Spleen (tissue), 11 donors: ENCODE measurements around the gene ZNF174. TPM values are rescaled to one million over a fixed set of nuclear protein-coding genes. Genes with fewer than 3 reads are reported as not detected.

Experiments used
- DNase-seq: peaks from one replicate; pipeline ENCODE4 v3.0.0-alpha.2; 2020
- H3K27ac ChIP-seq, 8 donors: fragments of 200-600 bp; sonication (generic) in 7 of 8; 1 replicate in 4 of 8; 2 replicates in 4 of 8; pipeline versions ENCODE4 v1.5.0 to v1.8.0; 2016 to 2021; ENCODE audit warnings: inconsistent platforms in 4 of 8, mild to moderate bottlenecking in 4 of 8, moderate library complexity in 1 of 8
- H3K27me3 ChIP-seq, 7 donors: fragments of 200-600 bp; sonication (generic) in 6 of 7; replicated peaks in 1 of 7; 1 replicate in 4 of 7; 2 replicates in 3 of 7; pipeline versions ENCODE4 v1.5.0 to v1.8.0; 2016 to 2021; ENCODE audit warnings: inconsistent platforms in 3 of 7, mild to moderate bottlenecking in 1 of 7
- H3K36me3 ChIP-seq, 6 donors: fragments of 200-600 bp; sonication (generic) in 5 of 6; 1 replicate in 4 of 6; 2 replicates in 2 of 6; pipeline versions ENCODE4 v1.5.0 to v1.8.0; 2016 to 2021; ENCODE audit warnings: inconsistent platforms in 2 of 6
- H3K4me1 ChIP-seq, 6 donors: fragments of 200-600 bp; sonication (generic) in 5 of 6; 1 replicate in 3 of 6; 2 replicates in 3 of 6; pipeline versions ENCODE4 v1.5.0 to v1.8.0; 2016 to 2021; ENCODE audit warnings: inconsistent platforms in 3 of 6
- H3K4me3 ChIP-seq, 8 donors: fragments of 200-600 bp; sonication (generic) in 7 of 8; 1 replicate in 4 of 8; 2 replicates in 4 of 8; pipeline versions ENCODE4 v1.5.0 to v1.8.0; 2016 to 2021; ENCODE audit warnings: inconsistent platforms in 4 of 8, mild to moderate bottlenecking in 4 of 8, moderate library complexity in 2 of 8
- H3K9me3 ChIP-seq, 8 donors: fragments of 200-600 bp; sonication (generic) in 7 of 8; 1 replicate in 4 of 8; 2 replicates in 4 of 8; pipeline versions ENCODE4 v1.5.0 to v1.8.0; 2016 to 2021; ENCODE audit warnings: inconsistent platforms in 4 of 8
- CTCF ChIP-seq, 11 experiments: fragments of 200-600 bp in 7 of 11; fragments of 450-650 bp in 4 of 11; sonication (generic) in 4 of 11; IDR thresholded peaks in 8 of 11; conservative IDR thresholded peaks in 3 of 11; 1 replicate in 7 of 11; 2 replicates in 4 of 11; pipeline versions ENCODE4 v1.4.0 to v1.8.0; 2016 to 2021; ENCODE audit warnings: antibody characterized with exemption in 11 of 11, inconsistent platforms in 4 of 11, mild to moderate bottlenecking in 1 of 11
- POLR2A ChIP-seq, 3 donors: fragments of 450-650 bp; IDR thresholded peaks; one replicate each; pipeline ENCODE4 v1.5.1; 2017; ENCODE audit warnings: antibody characterized with exemption in 3 of 3, mild to moderate bottlenecking in 1 of 3
- POLR2AphosphoS5 ChIP-seq, 3 donors: sonication (generic); formaldehyde crosslinking; IDR thresholded peaks; one replicate each; pipeline ENCODE4 v1.5.1; 2017; ENCODE audit warnings: antibody characterized with exemption in 3 of 3
- WGBS, 5 donors: extraction: QIAGEN DNeasy Blood & Tissue Kit in 3 of 5; methylation state at CpG; one replicate each; pipeline versions ENCODE4 v1.1.5 to v1.1.7; 2013 to 2018; 5-methylcytosine and 5-hydroxymethylcytosine counted together
- intact Hi-C: fragments of 100-400 bp; cut with DNase I; formaldehyde crosslinking; loops from one replicate; pipeline ENCODE4 v1.15.0; 2023; ENCODE audit warnings: low total_unique reads
- polyA plus RNA-seq, 3 donors: library from polyadenylated mRNA; stranded (reverse); fragments of 200-250 nt; gene quantifications; one replicate each; pipeline ENCODE4 v1.2.1, GENCODE V29; 2013
- total RNA-seq, 7 donors: library from RNA; depleted of rRNA in 3 of 7; stranded (reverse); fragments of >200 nt in 3 of 7; fragmentation: NEBNext Ultra II Directional in 4 of 7; extraction: Animal tissue kit (Norgen Biotek cat#: 25700) in 4 of 7; gene quantifications; one replicate each; pipeline versions ENCODE4 v1.1.0 to v1.2.1, GENCODE V29; 2016 to 2021
- donor health status: healthy with polysubstance abuse.
- donor health status: DM: no; HTN: no; CAD: no; lungs with moderate emphysema.
- donor health status: DM: no; HTN: no; CAD: no.
- donor health status: Bipolar disorder and iron deficiency.
- donor health status: healthy.
- donor health status: DM: no; HTN: no; CAD: no.
- donor health status: DM: yes; HTN: yes; CAD: no.

ZNF174 gene
- total and polyA plus RNA-seq, 10 donors = 3.0 to 16.1 (median 10.7) TPM

GRCh38 chr16:3458852-3459361, 57.9 kb downstream of the ZNF174 start:
- 9 to 13% (median 10%) methylated on average over 10 of the region's 10 CpGs for WGBS, 5 donors
- Histone ChIP-seq H3K4me3 (peak overlapping the region; percentile 60 to 87 (median 72)), H3K27ac (peak overlapping the region; percentile 93 to 99 (median 98)), H3K27me3 (no peaks in the 10 kb centered on the region), H3K9me3 (no peaks in the 10 kb centered on the region), H3K36me3 (peaks cover 0 to 11% (median 0%) of the 10 kb centered on the region in 6 donors), H3K4me1 (peaks cover 30 to 77% (median 63%) of the 10 kb centered on the region in 6 donors)
- intact Hi-C loops = no loop called here
- TF ChIP-seq CTCF (IDR thresholded peaks at IDR 0.05 in 8 of 11, conservative IDR thresholded peaks at IDR 0.05 in 3 of 11) = no peak
- no peak for TF ChIP-seq POLR2AphosphoS5 (IDR thresholded peaks at IDR 0.05)
- no peak for TF ChIP-seq POLR2A (IDR thresholded peaks at IDR 0.05)
- no peak for DNase-seq

Other genes with a start within 250 kb of the ZNF174 start
- not detected for gene OR1F1, start 213.0 kb upstream of the ZNF174 start, total RNA-seq
- gene OR1F1, start 213.0 kb upstream of the ZNF174 start, polyA plus RNA-seq = not detected
- gene ZNF200, start 166.1 kb upstream of the ZNF174 start, total RNA-seq = 10 to 100 TPM; 14.2 to 24.4 (median 15.4) TPM
- gene ZNF200, start 166.1 kb upstream of the ZNF174 start, polyA plus RNA-seq = 1 to 10 TPM; 4.2 to 6.3 (median 4.8) TPM
- 10 to 100 TPM; 14.9 to 61.1 (median 28.0) TPM for gene MEFV, start 144.6 kb upstream of the ZNF174 start, total RNA-seq
- gene MEFV, start 144.6 kb upstream of the ZNF174 start, polyA plus RNA-seq = 1 to 10 TPM in 2 of 3 donors, under 1 TPM in 1; 0.39 to 3.7 (median 1.2) TPM
- 10 to 100 TPM; 27.8 to 51.9 (median 39.1) TPM for gene ZNF263, start 117.7 kb upstream of the ZNF174 start, total RNA-seq
- gene ZNF263, start 117.7 kb upstream of the ZNF174 start, polyA plus RNA-seq = 10 to 100 TPM; 16.0 to 21.6 (median 19.8) TPM
- gene TIGD7, start 95.8 kb upstream of the ZNF174 start, total RNA-seq = 10 to 100 TPM in 2 of 7 donors, 1 to 10 TPM in 5; 5.8 to 12.0 (median 9.2) TPM
- gene TIGD7, start 95.8 kb upstream of the ZNF174 start, polyA plus RNA-seq = 1 to 10 TPM; 3.6 to 3.8 (median 3.7) TPM
- 10 to 100 TPM; 29.7 to 48.2 (median 42.5) TPM for gene ZNF75A, start 95.7 kb upstream of the ZNF174 start, total RNA-seq
- 10 to 100 TPM; 17.1 to 30.1 (median 24.2) TPM for gene ZNF75A, start 95.7 kb upstream of the ZNF174 start, polyA plus RNA-seq
- gene OR2C1, start 45.3 kb upstream of the ZNF174 start, total RNA-seq = under 1 TPM in 3 of 7 donors, not detected in 4; 0.33 to 0.60 (median 0.37) TPM
- gene OR2C1, start 45.3 kb upstream of the ZNF174 start, polyA plus RNA-seq = under 1 TPM in 2 of 3 donors, not detected in 1; 0.08 to 0.22 TPM
- 10 to 100 TPM; 11.4 to 20.7 (median 17.4) TPM for gene ZSCAN32, start 211 bp upstream of the ZNF174 start, total RNA-seq
- gene ZSCAN32, start 211 bp upstream of the ZNF174 start, polyA plus RNA-seq = 1 to 10 TPM; 8.5 to 9.8 (median 9.7) TPM
- 1 to 10 TPM; 2.4 to 4.6 (median 3.7) TPM for gene ZNF597, start 42.3 kb downstream of the ZNF174 start, total RNA-seq
- 1 to 10 TPM in 2 of 3 donors, under 1 TPM in 1; 0.78 to 1.3 (median 1.2) TPM for gene ZNF597, start 42.3 kb downstream of the ZNF174 start, polyA plus RNA-seq
- gene NAA60, start 42.5 kb downstream of the ZNF174 start, total RNA-seq = 10 to 100 TPM; 35.0 to 85.9 (median 51.2) TPM
- gene NAA60, start 42.5 kb downstream of the ZNF174 start, polyA plus RNA-seq = 10 to 100 TPM; 27.2 to 40.3 (median 33.8) TPM
- not detected for gene C16orf90, start 94.3 kb downstream of the ZNF174 start, total RNA-seq
- gene C16orf90, start 94.3 kb downstream of the ZNF174 start, polyA plus RNA-seq = not detected
- 10 to 100 TPM in 6 of 7 donors, 1 to 10 TPM in 1; 9.8 to 19.7 (median 14.9) TPM for gene CLUAP1, start 99.8 kb downstream of the ZNF174 start, total RNA-seq
- 1 to 10 TPM; 4.0 to 9.2 (median 9.0) TPM for gene CLUAP1, start 99.8 kb downstream of the ZNF174 start, polyA plus RNA-seq
- 10 to 100 TPM; 21.2 to 34.0 (median 27.4) TPM for gene NLRC3, start 176.2 kb downstream of the ZNF174 start, total RNA-seq
- gene NLRC3, start 176.2 kb downstream of the ZNF174 start, polyA plus RNA-seq = 10 to 100 TPM in 2 of 3 donors, 1 to 10 TPM in 1; 8.6 to 15.2 (median 14.4) TPM
- 1 to 10 TPM; 5.9 to 8.8 (median 7.3) TPM for gene SLX4, start 210.4 kb downstream of the ZNF174 start, total RNA-seq
- gene SLX4, start 210.4 kb downstream of the ZNF174 start, polyA plus RNA-seq = 1 to 10 TPM; 1.8 to 4.0 (median 2.4) TPM